NCI-H2196 treated with DMSO at 0.1 percent for 48 hours (cell line): ENCODE results near the gene CEP97.

ENCODE experiments used
- DNase-seq: peaks from one replicate; lab custom pipeline; 2025; ENCODE audit not compliant: unreplicated experiment; lab: John Stamatoyannopoulos, UW

The CEP97 gene

GRCh38 chr3:101813817-101814440 is 89.5 kb downstream of the CEP97 start:
- DNase-seq, result no peak

- DNase-seq, result no peak
Measured at GRCh38 chr3:101814835-101815234, 90.4 kb downstream of the CEP97 start.

DNA sequence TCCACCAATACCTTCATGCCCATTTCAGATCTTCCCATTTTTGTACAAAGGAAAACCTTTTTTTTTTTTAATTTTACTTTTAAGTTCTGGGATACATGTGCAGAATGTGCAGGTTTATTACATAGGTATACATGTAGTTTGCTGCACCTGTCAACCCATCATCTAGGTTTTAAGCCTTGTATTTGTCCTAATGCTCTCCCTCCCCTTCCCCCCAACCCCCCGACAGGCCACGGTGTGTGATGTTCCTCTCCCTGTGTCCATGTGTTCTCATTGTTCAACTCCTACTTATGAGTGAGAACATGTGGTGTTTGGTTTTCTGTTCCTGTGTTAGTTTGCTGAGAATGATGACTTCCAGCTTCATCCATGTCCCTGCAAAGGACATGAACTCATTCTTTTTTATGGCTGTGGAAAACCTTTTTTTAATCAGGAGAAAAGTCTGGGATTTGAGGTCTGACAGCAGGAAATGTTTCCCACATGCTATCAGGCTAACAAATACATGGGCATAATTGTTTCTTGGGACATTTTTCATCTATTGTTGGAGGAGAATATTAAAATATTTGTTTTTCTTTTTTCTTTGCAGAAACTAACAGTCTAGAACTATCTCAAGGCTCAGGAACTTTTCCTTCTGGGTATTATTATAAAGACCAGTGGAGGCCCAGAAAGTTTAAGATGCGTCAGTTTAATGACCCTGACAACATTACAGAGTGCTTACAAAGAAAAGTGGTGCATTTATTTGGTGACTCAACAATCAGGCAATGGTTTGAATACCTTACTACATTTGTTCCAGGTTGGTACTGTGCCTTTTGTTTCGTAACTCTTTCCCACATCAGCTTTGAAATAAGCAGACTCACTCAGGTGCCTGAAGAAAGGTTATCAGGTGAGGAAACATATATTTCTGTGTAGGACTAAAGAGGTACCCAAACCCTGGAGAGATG is 92.1 kb downstream of the CEP97 start:
- DNase-seq, result no peak

DNA sequence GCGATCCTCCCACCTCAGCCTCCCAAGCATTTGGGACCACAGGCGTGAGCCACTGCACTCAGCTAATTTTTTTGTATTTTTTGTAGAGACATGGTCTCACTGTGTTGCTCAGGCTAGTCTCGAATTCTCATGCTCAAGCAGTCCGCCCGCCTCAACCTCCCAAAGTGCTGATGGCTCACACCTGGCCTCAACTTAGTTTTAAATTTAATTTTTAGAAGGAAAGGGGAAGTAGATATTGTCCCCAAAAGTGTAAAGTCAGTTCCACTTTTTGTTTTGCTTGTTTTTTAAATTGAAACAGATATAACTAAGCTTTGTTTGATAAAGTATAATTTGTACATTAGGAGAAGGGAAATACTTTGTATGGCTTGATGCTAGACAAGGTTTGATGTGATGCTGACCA is 93.6 kb downstream of the CEP97 start:
- no peak for DNase-seq

- DNase-seq, result no peak
Measured at GRCh38 chr3:101819649-101820206, 95.3 kb downstream of the CEP97 start.
